ENCODE data around the gene CT45A1. TPM values are rescaled to one million over a fixed set of nuclear protein-coding genes. Genes with fewer than 3 reads are reported as not detected.
"Not testable (repeated sequence)": the region's sequence is repeated elsewhere in the genome, so short reads cannot be mapped to it uniquely, and the experiment has no call there.

Gene CT45A1
- total RNA-seq, 1 donor from 2014 or later, result not detected

- Histone ChIP-seq H3K4me3 (no peak overlapping the region), H3K4me1 (no peaks in the 10 kb centered on the region), H3K36me3 (no peaks in the 10 kb centered on the region), H3K27ac (no peak overlapping the region), H3K27me3 (no peaks in the 10 kb centered on the region), H3K9me3 (no peaks in the 10 kb centered on the region)
- DNase-seq (ENCODE audit: low spot score in 2 of 2), result no peak
- intact Hi-C loops (cut with DNase I), result no loop called here
- TF ChIP-seq CTCF (IDR thresholded peaks at IDR 0.05), result no peak
These were observed 356 bp downstream of the CT45A1 start for GRCh38 chrX:135713795-135714194.

- H3K27ac ChIP-seq; H3K4me1 ChIP-seq; H3K4me3 ChIP-seq; H3K36me3 ChIP-seq; H3K27me3 ChIP-seq; intact Hi-C loops (cut with DNase I); H3K9me3 ChIP-seq; DNase-seq (ENCODE audit: low spot score in 2 of 2): not testable (repeated sequence)
These were observed 21.2 kb downstream of the CT45A1 start for GRCh38 chrX:135734666-135735065.

- no peak for DNase-seq (ENCODE audit: low spot score in 2 of 2)
- Histone ChIP-seq H3K4me1 (no peaks in the 10 kb centered on the region), H3K36me3 (no peaks in the 10 kb centered on the region), H3K27me3 (no peaks in the 10 kb centered on the region), H3K9me3 (no peaks in the 10 kb centered on the region), H3K27ac (no peak overlapping the region), H3K4me3 (no peak overlapping the region)
- TF ChIP-seq CTCF (IDR thresholded peaks at IDR 0.05), result no peak
- intact Hi-C loops (cut with DNase I), result no loop called here
These were observed 24.1 kb downstream of the CT45A1 start for GRCh38 chrX:135737366-135738071.

GRCh38 chrX:135740681-135741149 lies 27.3 kb downstream of the CT45A1 start:
- H3K9me3 ChIP-seq, result no peaks in the 10 kb centered on the region
- peak in 2 of 3 experiments; percentile 6 to 27 for TF ChIP-seq CTCF (IDR thresholded peaks at IDR 0.05)
- no peaks in the 10 kb centered on the region for H3K27me3 ChIP-seq
- no peak overlapping the region for H3K4me3 ChIP-seq
- H3K4me1 ChIP-seq, result no peaks in the 10 kb centered on the region
- no peaks in the 10 kb centered on the region for H3K36me3 ChIP-seq
- intact Hi-C loops (cut with DNase I), result no loop called here
- no peak for DNase-seq (ENCODE audit: low spot score in 2 of 2)
- no peak overlapping the region for H3K27ac ChIP-seq

GRCh38 chrX:135741192-135741715 lies 27.8 kb downstream of the CT45A1 start:
- Histone ChIP-seq H3K36me3 (no peaks in the 10 kb centered on the region), H3K9me3 (no peaks in the 10 kb centered on the region), H3K27ac (no peak overlapping the region), H3K4me3 (no peak overlapping the region), H3K27me3 (no peaks in the 10 kb centered on the region), H3K4me1 (no peaks in the 10 kb centered on the region)
- intact Hi-C loops (cut with DNase I), result no loop called here
- DNase-seq (ENCODE audit: low spot score in 2 of 2), result no peak
- TF ChIP-seq CTCF (IDR thresholded peaks at IDR 0.05), result no peak

GRCh38 chrX:135744739-135745138 lies 31.3 kb downstream of the CT45A1 start:
- H3K4me1 ChIP-seq; H3K4me3 ChIP-seq; H3K27ac ChIP-seq; H3K27me3 ChIP-seq; H3K36me3 ChIP-seq; intact Hi-C loops (cut with DNase I); DNase-seq (ENCODE audit: low spot score in 2 of 2); H3K9me3 ChIP-seq: not testable (repeated sequence)

- H3K4me3 ChIP-seq; H3K9me3 ChIP-seq; H3K27me3 ChIP-seq; DNase-seq (ENCODE audit: low spot score in 2 of 2); H3K27ac ChIP-seq; H3K36me3 ChIP-seq; H3K4me1 ChIP-seq; intact Hi-C loops (cut with DNase I): not testable (repeated sequence)
These were observed 54.7 kb downstream of the CT45A1 start, which contains the start of gene CT45A3 for GRCh38 chrX:135768091-135768490. Gene CT45A3, minus strand, starts transcription at chrX:135768191. Its CDS starts 3,747 bp downstream, at chrX:135764444.

Other genes with a start within 250 kb of the CT45A1 start
- gene INTS6L, start 193.0 kb upstream of the CT45A1 start, total RNA-seq, result 11.9 TPM
- gene CT45A3, start 54.6 kb downstream of the CT45A1 start, total RNA-seq, result not detected
- not detected for gene CT45A5, start 71.9 kb downstream of the CT45A1 start, total RNA-seq
- not detected for gene CT45A6, start 89.1 kb downstream of the CT45A1 start, total RNA-seq
- gene CT45A2, start 106.4 kb downstream of the CT45A1 start, total RNA-seq, result not detected
- not detected for gene CT45A7, start 123.6 kb downstream of the CT45A1 start, total RNA-seq
- gene CT45A8, start 140.9 kb downstream of the CT45A1 start, total RNA-seq, result not detected
- gene CT45A9, start 158.2 kb downstream of the CT45A1 start, total RNA-seq, result not detected
- not detected for gene CT45A10, start 179.8 kb downstream of the CT45A1 start, total RNA-seq
- gene SAGE1, start 180.1 kb downstream of the CT45A1 start, total RNA-seq, result not detected